Fibroblast of lung (primary cell): Measurements from ENCODE around the gene LTBP4. TPM values are rescaled to one million over a fixed set of nuclear protein-coding genes. Genes with fewer than 3 reads are reported as not detected.
A peak's percentile ranks its signal among the peaks of the same experiment; 100 is the strongest.

Source experiments
- DNase-seq, 2 donors: peaks; one replicate each; pipeline versions ENCODE4 v3.0.0 to v3.0.0-alpha.2; 2010; ENCODE audit warnings: low read depth in 2 of 2
- H2AFZ ChIP-seq: 2 replicates; pipeline ENCODE4 v1.5.1; 2012; ENCODE audit warnings: low read length, control low read depth, inconsistent platforms
- H3K27ac ChIP-seq: 2 replicates; pipeline ENCODE4 v1.5.1; 2011; ENCODE audit warnings: low read length, control low read depth; ENCODE audit not compliant: insufficient read depth
- H3K27me3 ChIP-seq: 2 replicates; pipeline ENCODE4 v1.5.1; 2011; ENCODE audit warnings: mild to moderate bottlenecking, low read length; ENCODE audit not compliant: control insufficient read depth, insufficient read depth
- H3K36me3 ChIP-seq: 2 replicates; pipeline ENCODE4 v1.5.1; 2011; ENCODE audit warnings: low read length; ENCODE audit not compliant: control insufficient read depth, insufficient read depth
- H3K4me1 ChIP-seq: 2 replicates; pipeline ENCODE4 v1.5.1; 2011; ENCODE audit warnings: low read length; ENCODE audit not compliant: control insufficient read depth, insufficient read depth; ENCODE audit errors: extremely low read depth
- H3K4me2 ChIP-seq: 2 replicates; pipeline ENCODE4 v1.5.1; 2011; ENCODE audit warnings: low read length, control low read depth; ENCODE audit not compliant: insufficient read depth; ENCODE audit errors: extremely low read depth
- H3K4me3 ChIP-seq, 4 experiments: fragments of 200-600 bp in 1 of 4; sonication (generic) in 1 of 4; replicated peaks in 1 of 4; 2 replicates each; pipeline ENCODE4 v1.5.1; 2011 to 2016; ENCODE audit warnings: low read length in 4 of 4, low read depth in 3 of 4, mild to moderate bottlenecking in 3 of 4, control low read depth in 2 of 4, inconsistent platforms in 1 of 4, mixed read lengths in 1 of 4; ENCODE audit not compliant: insufficient read depth in 1 of 4; ENCODE audit errors: control extremely low read depth in 1 of 4
- H3K79me2 ChIP-seq: 2 replicates; pipeline ENCODE4 v1.5.1; 2012; ENCODE audit warnings: mild to moderate bottlenecking, low read length, inconsistent platforms; ENCODE audit not compliant: control insufficient read depth, insufficient read depth
- H3K9ac ChIP-seq: 2 replicates; pipeline ENCODE4 v1.5.1; 2011; ENCODE audit warnings: mild to moderate bottlenecking, low read length, control low read depth; ENCODE audit not compliant: insufficient read depth
- H3K9me3 ChIP-seq: 2 replicates; pipeline ENCODE4 v1.5.1; 2012; ENCODE audit warnings: low read depth, low read length; ENCODE audit not compliant: control insufficient read depth, insufficient read depth
- H4K20me1 ChIP-seq: 2 replicates; pipeline ENCODE4 v1.5.1; 2011; ENCODE audit warnings: low read length; ENCODE audit not compliant: control insufficient read depth, insufficient read depth; ENCODE audit errors: extremely low read depth
- CTCF ChIP-seq, 2 donors: IDR thresholded peaks in 1 of 2; conservative IDR thresholded peaks in 1 of 2; 1 replicate in 1 of 2; 2 replicates in 1 of 2; pipeline ENCODE4 v1.5.1; 2011 to 2012; ENCODE audit warnings: low read length in 2 of 2, control low read depth in 1 of 2, inconsistent platforms in 1 of 2, low read depth in 1 of 2, mild to moderate bottlenecking in 1 of 2
- EZH2 ChIP-seq: IDR thresholded peaks from 2 replicates; pipeline ENCODE4 v1.5.1; 2012; ENCODE audit warnings: low read length, control low read depth, mild to moderate bottlenecking; ENCODE audit errors: missing control alignments
- polyA plus RNA-seq, 2 donors: library from polyadenylated mRNA; depleted of rRNA in 1 of 2; stranded (reverse) in 1 of 2; unstranded in 1 of 2; fragments of >200 nt; gene quantifications; 2 replicates each; pipeline ENCODE4 v1.2.1, GENCODE V29; 2011 to 2012; ENCODE audit warnings: missing spikeins in 1 of 2
- total RNA-seq: library from RNA; depleted of rRNA; stranded (reverse); fragments of >200 nt; gene quantifications from 2 replicates; pipeline ENCODE4 v1.2.1, GENCODE V29; 2014

Gene LTBP4
- total and polyA plus RNA-seq, 2 donors (not counting 1 experiment from before 2014, with no cell fraction given): 31.7 to 46.4 TPM

GRCh38 chr19:40576585-40577451 is 24.4 kb upstream of the LTBP4 start, which contains the start of gene SHKBP1:
Gene SHKBP1 (plus strand): TSS chr19:40576873. CDS start chr19:40576900, 27 bp downstream.
- H3K4me3 ChIP-seq: peak within 1 kb of the TSS; percentile 72 to 97 (median 94)
- peak within 1 kb of the TSS; percentile 80 for H3K9ac ChIP-seq
- H3K79me2 ChIP-seq: peaks cover 5% of the 10 kb centered on the region
- H3K36me3 ChIP-seq: peaks cover 12% of the 10 kb centered on the region
- H3K27ac ChIP-seq: peak within 1 kb of the TSS; percentile 63
- peak within 1 kb of the TSS; percentile 91 for H2AFZ ChIP-seq
- peak within 1 kb of the TSS; percentile 88 for H3K4me2 ChIP-seq
- no peaks in the 10 kb centered on the region for H3K9me3 ChIP-seq
- TF ChIP-seq CTCF (conservative IDR thresholded peaks at IDR 0.05 in 1 of 2, IDR thresholded peaks at IDR 0.05 in 1 of 2; ENCODE audit: low read depth in 1 of 2, low read length in 2 of 2) (no peak), EZH2 (no peak)
- DNase-seq: peak; percentile 92 to 95
- H3K27me3 ChIP-seq: no peaks in the 10 kb centered on the region
- no peaks in the 10 kb centered on the region for H3K4me1 ChIP-seq
- H4K20me1 ChIP-seq: no peaks in the 10 kb centered on the region

GRCh38 chr19:40578442-40578908 is 22.7 kb upstream of the LTBP4 start:
- Histone ChIP-seq H3K36me3 (peaks cover 16% of the 10 kb centered on the region), H3K79me2 (peaks cover 5% of the 10 kb centered on the region), H3K9me3 (no peaks in the 10 kb centered on the region), H3K27ac (no peak overlapping the region), H3K4me3 (no peak overlapping the region), H3K4me2 (no peak overlapping the region), H3K9ac (no peak overlapping the region), H4K20me1 (no peaks in the 10 kb centered on the region), H3K27me3 (no peaks in the 10 kb centered on the region), H2AFZ (no peak overlapping the region), H3K4me1 (no peaks in the 10 kb centered on the region)
- DNase-seq: peak in 1 of 2 donors; percentile 46
- TF ChIP-seq CTCF (conservative IDR thresholded peaks at IDR 0.05 in 1 of 2, IDR thresholded peaks at IDR 0.05 in 1 of 2; ENCODE audit: low read depth in 1 of 2, low read length in 2 of 2): no peak
- no peak for TF ChIP-seq EZH2

GRCh38 chr19:40580619-40581018 is 20.6 kb upstream of the LTBP4 start:
- no peak overlapping the region for H2AFZ ChIP-seq

More at GRCh38 chr19:40580619-40581018, 20.6 kb upstream of the LTBP4 start:
- H4K20me1 ChIP-seq: no peaks in the 10 kb centered on the region
- TF ChIP-seq EZH2: no peak
- TF ChIP-seq CTCF (conservative IDR thresholded peaks at IDR 0.05 in 1 of 2, IDR thresholded peaks at IDR 0.05 in 1 of 2; ENCODE audit: low read depth in 1 of 2, low read length in 2 of 2): no peak
- H3K9ac ChIP-seq: no peak overlapping the region
- H3K9me3 ChIP-seq: no peaks in the 10 kb centered on the region
- H3K36me3 ChIP-seq: peaks cover 16% of the 10 kb centered on the region
- no peak overlapping the region for H3K4me2 ChIP-seq
- no peak overlapping the region for H3K27ac ChIP-seq
- peaks cover 5% of the 10 kb centered on the region for H3K79me2 ChIP-seq
- H3K27me3 ChIP-seq: no peaks in the 10 kb centered on the region
- no peaks in the 10 kb centered on the region for H3K4me1 ChIP-seq
- no peak for DNase-seq
- no peak overlapping the region for H3K4me3 ChIP-seq
